Breast epithelium (tissue), 3 donors: ENCODE measurements around the gene CCNH.

Experiments
- POLR2A ChIP-seq: fragments of 450-650 bp; IDR thresholded peaks from one replicate; pipeline ENCODE4 v1.6.1; 2016; ENCODE audit warnings: antibody characterized with exemption, mild to moderate bottlenecking, moderate library complexity
- TF ChIP-seq, protein P1 (sequence below), 3 donors: fragments of 450-650 bp; IDR thresholded peaks; one replicate each; pipeline ENCODE4 v1.5.1; 2016 to 2017; ENCODE audit warnings: antibody characterized with exemption in 3 of 3, mild to moderate bottlenecking in 3 of 3, moderate library complexity in 3 of 3

GRCh38 chr5:87361536-87362213 lies 51.1 kb downstream of the CCNH start:
- TF ChIP-seq POLR2A = no peak
- TF ChIP-seq, protein P1, sequence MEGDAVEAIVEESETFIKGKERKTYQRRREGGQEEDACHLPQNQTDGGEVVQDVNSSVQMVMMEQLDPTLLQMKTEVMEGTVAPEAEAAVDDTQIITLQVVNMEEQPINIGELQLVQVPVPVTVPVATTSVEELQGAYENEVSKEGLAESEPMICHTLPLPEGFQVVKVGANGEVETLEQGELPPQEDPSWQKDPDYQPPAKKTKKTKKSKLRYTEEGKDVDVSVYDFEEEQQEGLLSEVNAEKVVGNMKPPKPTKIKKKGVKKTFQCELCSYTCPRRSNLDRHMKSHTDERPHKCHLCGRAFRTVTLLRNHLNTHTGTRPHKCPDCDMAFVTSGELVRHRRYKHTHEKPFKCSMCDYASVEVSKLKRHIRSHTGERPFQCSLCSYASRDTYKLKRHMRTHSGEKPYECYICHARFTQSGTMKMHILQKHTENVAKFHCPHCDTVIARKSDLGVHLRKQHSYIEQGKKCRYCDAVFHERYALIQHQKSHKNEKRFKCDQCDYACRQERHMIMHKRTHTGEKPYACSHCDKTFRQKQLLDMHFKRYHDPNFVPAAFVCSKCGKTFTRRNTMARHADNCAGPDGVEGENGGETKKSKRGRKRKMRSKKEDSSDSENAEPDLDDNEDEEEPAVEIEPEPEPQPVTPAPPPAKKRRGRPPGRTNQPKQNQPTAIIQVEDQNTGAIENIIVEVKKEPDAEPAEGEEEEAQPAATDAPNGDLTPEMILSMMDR (IDR thresholded peaks at IDR 0.05) = no peak
